Trophoblast cell (in vitro differentiated cells and primary cell): ENCODE data around the gene PFAS.

Experiments used
- DNase-seq, 2 donors: peaks; one replicate each; pipeline ENCODE4 v3.0.0-alpha.2; 2016
- H2AFZ ChIP-seq: 2 replicates; pipeline ENCODE4 v1.6.1; 2013; ENCODE audit warnings: low read length, moderate library complexity, mild to moderate bottlenecking; ENCODE audit not compliant: insufficient read depth, poor library complexity
- H2AK5ac ChIP-seq: 2 replicates; pipeline ENCODE4 v1.6.1; 2013; ENCODE audit warnings: mild to moderate bottlenecking, low read length
- H2BK120ac ChIP-seq: 2 replicates; pipeline ENCODE4 v1.6.1; 2013; ENCODE audit warnings: low read length, mild to moderate bottlenecking, moderate library complexity; ENCODE audit not compliant: insufficient read depth, poor library complexity
- H2BK12ac ChIP-seq: 2 replicates; pipeline ENCODE4 v1.6.1; 2013; ENCODE audit warnings: mild to moderate bottlenecking, low read length, moderate library complexity
- H2BK5ac ChIP-seq: 2 replicates; pipeline ENCODE4 v1.6.1; 2013; ENCODE audit warnings: low read length, low read depth, moderate library complexity, mild to moderate bottlenecking; ENCODE audit not compliant: poor library complexity
- H3K14ac ChIP-seq: 2 replicates; pipeline ENCODE4 v1.6.1; 2013; ENCODE audit warnings: mild to moderate bottlenecking, low read length
- H3K18ac ChIP-seq: 2 replicates; pipeline ENCODE4 v1.6.1; 2013; ENCODE audit warnings: mild to moderate bottlenecking, low read length
- H3K23ac ChIP-seq: 2 replicates; pipeline ENCODE4 v1.6.1; 2013; ENCODE audit warnings: low read length
- H3K27ac ChIP-seq: 2 replicates; pipeline ENCODE4 v1.5.1; 2013; ENCODE audit warnings: low read depth, mild to moderate bottlenecking, inconsistent platforms, low read length, moderate library complexity
- H3K27me3 ChIP-seq: 2 replicates; pipeline ENCODE4 v1.6.1; 2013; ENCODE audit warnings: inconsistent platforms, mild to moderate bottlenecking, low read length, moderate library complexity; ENCODE audit not compliant: insufficient read depth
- H3K36me3 ChIP-seq, 2 experiments: 1 replicate in 1 of 2; 2 replicates in 1 of 2; pipeline ENCODE4 v1.6.1; 2013; ENCODE audit warnings: low read length in 2 of 2, mild to moderate bottlenecking in 2 of 2, moderate library complexity in 1 of 2; ENCODE audit not compliant: insufficient read depth in 2 of 2, control insufficient read depth in 1 of 2
- H3K4ac ChIP-seq: 2 replicates; pipeline ENCODE4 v1.6.1; 2013; ENCODE audit warnings: low read depth, mild to moderate bottlenecking, low read length, moderate library complexity
- H3K4me1 ChIP-seq, 2 experiments: 1 replicate in 1 of 2; 2 replicates in 1 of 2; pipeline ENCODE4 v1.6.1; 2013; ENCODE audit warnings: low read length in 2 of 2, mild to moderate bottlenecking in 2 of 2, moderate library complexity in 1 of 2; ENCODE audit not compliant: insufficient read depth in 2 of 2, control insufficient read depth in 1 of 2
- H3K4me2 ChIP-seq: 2 replicates; pipeline ENCODE4 v1.6.1; 2013; ENCODE audit warnings: inconsistent platforms, mild to moderate bottlenecking, low read length, moderate library complexity
- H3K4me3 ChIP-seq: 2 replicates; pipeline ENCODE4 v1.5.1; 2013; ENCODE audit warnings: mild to moderate bottlenecking, low read depth, low read length, inconsistent platforms
- H3K79me1 ChIP-seq: one replicate; pipeline ENCODE4 v1.6.1; 2013; ENCODE audit warnings: low read length
- H3K79me2 ChIP-seq: 2 replicates; pipeline ENCODE4 v1.6.1; 2013; ENCODE audit warnings: low read length, mild to moderate bottlenecking; ENCODE audit not compliant: control insufficient read depth, insufficient read depth, poor library complexity
- H3K9ac ChIP-seq: 2 replicates; pipeline ENCODE4 v1.6.1; 2013; ENCODE audit warnings: mild to moderate bottlenecking, low read length
- H3K9me3 ChIP-seq: 2 replicates; pipeline ENCODE4 v1.6.1; 2013; ENCODE audit warnings: low read depth, mild to moderate bottlenecking, control low read depth, inconsistent platforms, low read length; ENCODE audit not compliant: insufficient read depth
- H4K12ac ChIP-seq: 2 replicates; pipeline ENCODE4 v1.6.1; 2013; ENCODE audit warnings: low read depth, mild to moderate bottlenecking, low read length, moderate library complexity
- H4K8ac ChIP-seq: 2 replicates; pipeline ENCODE4 v1.6.1; 2013; ENCODE audit warnings: low read depth, mild to moderate bottlenecking, low read length, moderate library complexity
- H4K91ac ChIP-seq: one replicate; pipeline ENCODE4 v1.6.1; 2013; ENCODE audit warnings: low read depth, mild to moderate bottlenecking, low read length, moderate library complexity
- WGBS: extraction: QIAGEN DNeasy Blood & Tissue Kit; methylation state at CpG from one replicate; pipeline ENCODE4 v1.1.7; 2013; ENCODE audit warnings: missing lambda C conversion rate; ENCODE audit not compliant: insufficient read length, insufficient coverage; ENCODE audit errors: extremely low coverage; 5-methylcytosine and 5-hydroxymethylcytosine counted together

The PFAS gene

DNA sequence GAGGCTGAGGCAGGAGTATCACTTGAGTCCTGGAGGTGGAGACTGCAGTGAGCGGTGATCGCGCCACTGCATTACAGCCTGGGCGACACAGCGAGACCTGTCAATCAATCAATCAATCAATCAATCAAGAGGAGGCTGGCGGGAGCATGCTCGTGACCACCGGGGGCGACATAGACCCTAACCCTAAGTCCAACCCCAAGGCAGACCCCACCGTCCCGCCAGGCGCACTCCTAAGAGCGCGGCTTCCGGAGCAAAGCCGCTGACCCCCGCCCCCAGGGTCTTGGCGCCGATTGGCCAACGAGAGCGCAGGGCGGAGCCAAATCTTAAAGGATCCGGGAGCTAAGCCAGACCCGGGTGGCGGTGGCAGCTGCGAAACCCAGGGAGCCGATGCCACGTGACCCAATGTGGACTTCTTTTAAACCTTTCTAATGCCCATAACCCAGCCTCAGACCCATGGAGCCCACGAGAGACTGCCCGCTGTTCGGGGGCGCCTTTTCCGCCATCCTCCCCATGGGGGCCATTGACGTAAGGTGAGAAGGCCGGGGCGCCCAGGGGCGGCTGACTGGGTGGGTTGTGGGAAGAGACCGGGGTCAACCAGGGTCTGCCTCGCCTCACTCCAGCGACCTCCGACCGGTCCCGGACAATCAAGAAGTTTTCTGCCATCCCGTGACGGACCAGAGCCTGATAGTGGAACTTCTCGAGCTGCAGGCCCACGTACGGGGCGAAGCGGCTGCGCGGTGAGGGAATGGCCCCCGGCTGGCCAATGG is 39.4 kb downstream of the PFAS start, which contains the start of gene RANGRF:
Gene RANGRF (plus strand): TSS at position 335 of the 767 bp plus-strand sequence. CDS start 119 bp downstream, at position 454.
- Histone ChIP-seq H2BK12ac (no peak within 1 kb of the TSS), H4K12ac (peak within 1 kb of the TSS; percentile 94), H3K9me3 (peaks cover 6% of the 10 kb centered on the region), H3K4me1 (peaks cover 7 to 8% of the 10 kb centered on the region in 2 experiments), H3K79me2 (peaks cover 5% of the 10 kb centered on the region), H3K27me3 (no peaks in the 10 kb centered on the region), H3K9ac (peak within 1 kb of the TSS; percentile 73), H3K27ac (no peak within 1 kb of the TSS), H3K14ac (peak within 1 kb of the TSS; percentile 80), H3K18ac (peak within 1 kb of the TSS; percentile 92), H4K8ac (peak within 1 kb of the TSS; percentile 93), H3K79me1 (peaks cover 8% of the 10 kb centered on the region), H4K91ac (peak within 1 kb of the TSS; percentile 84), H2AK5ac (peak within 1 kb of the TSS; percentile 49), H2BK5ac (peak within 1 kb of the TSS; percentile 74), H3K36me3 (no peaks in the 10 kb centered on the region), H3K4me2 (peak within 1 kb of the TSS; percentile 86), H2BK120ac (peak within 1 kb of the TSS; percentile 45), H3K4me3 (peak within 1 kb of the TSS; percentile 75), H3K23ac (no peak within 1 kb of the TSS), H3K4ac (peak within 1 kb of the TSS; percentile 50), H2AFZ (peak within 1 kb of the TSS; percentile 94)
- no CpG with 5 or more reads among the region's 53 CpGs for WGBS
- peak; percentile 85 to 91 for DNase-seq

DNA sequence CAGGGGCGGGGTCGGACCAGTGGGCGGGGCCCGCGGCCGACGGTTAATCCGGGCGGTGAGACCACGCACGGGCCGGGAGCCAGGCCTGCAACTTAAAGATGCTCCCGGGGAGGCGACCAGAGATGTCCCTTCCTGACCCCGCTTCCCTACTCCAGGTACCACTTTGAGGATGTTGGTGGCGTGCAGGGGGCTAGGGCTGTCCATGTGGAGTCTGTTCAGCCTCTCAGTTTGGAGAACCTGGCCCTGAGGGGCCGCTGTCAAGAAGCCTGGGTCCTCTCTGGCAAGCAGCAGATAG is 40.0 kb downstream of the PFAS start:
- H3K23ac ChIP-seq: no peak overlapping the region
- peaks cover 8% of the 10 kb centered on the region for H3K79me1 ChIP-seq
- no peaks in the 10 kb centered on the region for H3K36me3 ChIP-seq
- H4K91ac ChIP-seq: no peak overlapping the region
- H2BK5ac ChIP-seq: no peak overlapping the region
- H4K8ac ChIP-seq: peak overlapping the region; percentile 76
- WGBS: no CpG with 5 or more reads among the region's 17 CpGs
- H3K9ac ChIP-seq: no peak overlapping the region
- no peak overlapping the region for H2BK12ac ChIP-seq
- no peak for DNase-seq
- no peak overlapping the region for H2AK5ac ChIP-seq
- H3K27me3 ChIP-seq: no peaks in the 10 kb centered on the region
- H2BK120ac ChIP-seq: no peak overlapping the region
- H3K18ac ChIP-seq: no peak overlapping the region
- H3K9me3 ChIP-seq: peaks cover 6% of the 10 kb centered on the region
- no peak overlapping the region for H4K12ac ChIP-seq
- no peak overlapping the region for H3K14ac ChIP-seq
- H3K4me1 ChIP-seq: peaks cover 8% of the 10 kb centered on the region in 2 experiments
- H3K4me3 ChIP-seq: peak overlapping the region; percentile 75
- H2AFZ ChIP-seq: peak overlapping the region; percentile 42
- H3K79me2 ChIP-seq: peaks cover 5% of the 10 kb centered on the region
- no peak overlapping the region for H3K4ac ChIP-seq
- no peak overlapping the region for H3K27ac ChIP-seq
- peak overlapping the region; percentile 86 for H3K4me2 ChIP-seq

DNA sequence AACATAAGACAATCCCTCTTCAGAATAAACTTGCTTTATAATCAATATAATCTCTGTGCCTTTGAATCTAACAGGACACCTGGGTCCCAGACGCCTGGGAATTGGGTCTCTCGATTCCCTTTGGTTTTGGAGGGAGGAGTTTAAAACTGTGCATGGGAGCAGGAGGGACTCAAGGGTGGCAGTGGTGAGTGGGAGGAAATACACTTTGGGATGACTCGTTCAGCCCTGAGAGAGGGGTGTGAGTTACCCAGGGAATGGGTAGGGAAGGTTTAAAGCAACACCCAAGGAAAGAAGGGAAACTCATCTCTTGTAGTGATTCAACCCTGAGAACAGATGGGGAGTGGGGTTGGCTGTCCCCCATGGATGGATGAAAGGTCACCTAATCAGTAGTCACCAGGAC is 41.0 kb downstream of the PFAS start:
- no CpG with 5 or more reads among the region's 3 CpGs for WGBS
- peaks cover 13 to 18% of the 10 kb centered on the region in 2 experiments for H3K4me1 ChIP-seq
- no peak overlapping the region for H4K12ac ChIP-seq
- no peak overlapping the region for H3K14ac ChIP-seq
- H2AK5ac ChIP-seq: no peak overlapping the region
- no peaks in the 10 kb centered on the region for H3K36me3 ChIP-seq
- H3K18ac ChIP-seq: no peak overlapping the region
- no peak overlapping the region for H3K4ac ChIP-seq
- no peak overlapping the region for H3K9ac ChIP-seq
- H2AFZ ChIP-seq: no peak overlapping the region
- H3K4me2 ChIP-seq: no peak overlapping the region
- no peak overlapping the region for H3K4me3 ChIP-seq
- H3K79me1 ChIP-seq: peaks cover 10% of the 10 kb centered on the region
- H2BK5ac ChIP-seq: no peak overlapping the region
- H3K79me2 ChIP-seq: peaks cover 7% of the 10 kb centered on the region
- H2BK12ac ChIP-seq: no peak overlapping the region
- no peak for DNase-seq
- H3K23ac ChIP-seq: no peak overlapping the region
- no peak overlapping the region for H2BK120ac ChIP-seq
- H4K91ac ChIP-seq: no peak overlapping the region
- no peak overlapping the region for H3K27ac ChIP-seq
- H4K8ac ChIP-seq: no peak overlapping the region
- H3K27me3 ChIP-seq: no peaks in the 10 kb centered on the region
- peaks cover 6% of the 10 kb centered on the region for H3K9me3 ChIP-seq

DNA sequence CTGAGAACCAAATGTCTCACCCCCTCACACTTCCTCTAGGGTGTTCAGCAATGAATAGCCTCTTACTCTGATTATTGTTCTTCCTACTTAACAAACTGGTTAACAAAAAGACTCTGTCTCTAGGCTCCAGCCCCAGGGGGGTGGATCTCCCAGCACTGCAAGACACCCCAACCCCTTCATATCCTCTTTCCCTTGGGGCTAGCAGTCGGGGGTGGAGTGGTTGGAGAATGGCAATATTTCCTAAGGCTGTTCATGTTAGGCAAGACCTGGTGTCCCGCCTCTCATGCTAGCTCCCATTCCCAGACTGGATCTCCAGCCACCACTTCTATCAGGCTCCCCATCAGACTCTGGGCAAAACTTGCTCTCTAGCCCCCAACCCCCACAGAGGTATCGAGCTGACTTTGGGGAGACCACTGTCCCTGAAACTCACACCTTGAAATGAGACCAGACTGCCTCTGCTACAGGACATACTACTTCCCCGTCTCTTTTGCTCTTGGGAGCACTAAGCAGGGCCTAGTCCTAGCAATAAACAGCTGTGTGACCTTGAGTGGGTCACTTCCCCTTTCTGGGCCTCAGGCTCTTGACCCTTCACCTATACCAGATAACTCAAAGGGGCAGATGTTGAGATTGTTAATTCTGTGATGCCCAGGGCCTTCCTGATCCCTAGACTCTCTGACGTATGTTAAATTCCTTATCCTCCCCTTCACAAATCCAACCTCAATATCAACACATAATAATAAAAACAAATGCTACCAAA is 43.7 kb downstream of the PFAS start:
- Histone ChIP-seq H3K79me1 (peaks cover 16% of the 10 kb centered on the region), H3K36me3 (no peaks in the 10 kb centered on the region), H4K91ac (peak overlapping the region; percentile 13), H2AK5ac (no peak overlapping the region), H2AFZ (no peak overlapping the region), H3K4ac (no peak overlapping the region), H2BK12ac (no peak overlapping the region), H3K4me1 (peaks cover 14 to 18% of the 10 kb centered on the region in 2 experiments), H4K12ac (no peak overlapping the region), H3K4me2 (no peak overlapping the region), H2BK5ac (no peak overlapping the region), H3K14ac (no peak overlapping the region), H3K79me2 (peaks cover 9% of the 10 kb centered on the region), H3K27me3 (no peaks in the 10 kb centered on the region), H3K9me3 (peaks cover 3% of the 10 kb centered on the region), H3K27ac (peak overlapping the region; percentile 44), H4K8ac (no peak overlapping the region), H3K18ac (no peak overlapping the region), H3K9ac (no peak overlapping the region), H3K23ac (no peak overlapping the region), H2BK120ac (no peak overlapping the region), H3K4me3 (no peak overlapping the region)
- DNase-seq: peak in 1 of 2 donors; percentile 18
- 100% methylated on average over 1 of the region's 5 CpGs for WGBS
